ENCODE measurements around the gene EDRF1. TPM values are rescaled to one million over a fixed set of nuclear protein-coding genes. Genes with fewer than 3 reads are reported as not detected.

The EDRF1 gene
- total RNA-seq, 1 experiment from 2014 or later: 24.1 TPM

DNA sequence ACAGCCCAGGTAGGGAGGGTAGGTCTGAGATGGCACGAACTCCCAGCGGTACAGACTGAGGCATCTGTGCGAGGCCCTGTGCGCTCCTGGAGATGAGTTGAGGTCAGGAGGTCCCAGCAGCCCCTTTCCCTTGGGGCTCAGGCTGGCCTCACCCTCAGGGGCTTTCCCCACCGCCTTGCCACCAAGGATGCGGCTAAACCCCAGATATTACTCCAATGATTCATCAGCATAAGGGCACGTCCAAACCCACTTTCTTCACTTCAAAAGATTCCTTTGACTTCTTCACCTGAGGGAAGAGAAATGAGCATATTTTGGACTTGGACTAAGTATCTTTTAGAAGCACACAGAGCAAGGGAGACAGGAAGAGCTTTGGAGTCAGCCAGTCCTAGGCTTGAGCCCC is 83.2 kb downstream of the EDRF1 start:
- Mint-ChIP-seq H3K4me3 (ENCODE audit: unreplicated experiment) (no peak overlapping the region), H3K27me3 (ENCODE audit: insufficient read depth, unreplicated experiment) (no peaks in the 10 kb centered on the region), H3K36me3 (ENCODE audit: insufficient read depth, unreplicated experiment) (peaks cover 42% of the 10 kb centered on the region), H3K27ac (ENCODE audit: low read depth, unreplicated experiment) (no peak overlapping the region), H3K4me1 (ENCODE audit: insufficient read depth, unreplicated experiment) (no peaks in the 10 kb centered on the region), H3K9me3 (ENCODE audit: unreplicated experiment) (no peaks in the 10 kb centered on the region)
- ChIA-PET POLR2A (no interaction called here), CTCF (no interaction called here)
- BruUV-seq (replicated peaks): no TSS peak
- intact Hi-C loops (cut with micrococcal nuclease): no loop called here
- TF ChIP-seq, protein P1, sequence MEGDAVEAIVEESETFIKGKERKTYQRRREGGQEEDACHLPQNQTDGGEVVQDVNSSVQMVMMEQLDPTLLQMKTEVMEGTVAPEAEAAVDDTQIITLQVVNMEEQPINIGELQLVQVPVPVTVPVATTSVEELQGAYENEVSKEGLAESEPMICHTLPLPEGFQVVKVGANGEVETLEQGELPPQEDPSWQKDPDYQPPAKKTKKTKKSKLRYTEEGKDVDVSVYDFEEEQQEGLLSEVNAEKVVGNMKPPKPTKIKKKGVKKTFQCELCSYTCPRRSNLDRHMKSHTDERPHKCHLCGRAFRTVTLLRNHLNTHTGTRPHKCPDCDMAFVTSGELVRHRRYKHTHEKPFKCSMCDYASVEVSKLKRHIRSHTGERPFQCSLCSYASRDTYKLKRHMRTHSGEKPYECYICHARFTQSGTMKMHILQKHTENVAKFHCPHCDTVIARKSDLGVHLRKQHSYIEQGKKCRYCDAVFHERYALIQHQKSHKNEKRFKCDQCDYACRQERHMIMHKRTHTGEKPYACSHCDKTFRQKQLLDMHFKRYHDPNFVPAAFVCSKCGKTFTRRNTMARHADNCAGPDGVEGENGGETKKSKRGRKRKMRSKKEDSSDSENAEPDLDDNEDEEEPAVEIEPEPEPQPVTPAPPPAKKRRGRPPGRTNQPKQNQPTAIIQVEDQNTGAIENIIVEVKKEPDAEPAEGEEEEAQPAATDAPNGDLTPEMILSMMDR (IDR thresholded peaks at IDR 0.05; ENCODE audit: unreplicated experiment): no peak
- DNase-seq (ENCODE audit: unreplicated experiment): no peak

DNA sequence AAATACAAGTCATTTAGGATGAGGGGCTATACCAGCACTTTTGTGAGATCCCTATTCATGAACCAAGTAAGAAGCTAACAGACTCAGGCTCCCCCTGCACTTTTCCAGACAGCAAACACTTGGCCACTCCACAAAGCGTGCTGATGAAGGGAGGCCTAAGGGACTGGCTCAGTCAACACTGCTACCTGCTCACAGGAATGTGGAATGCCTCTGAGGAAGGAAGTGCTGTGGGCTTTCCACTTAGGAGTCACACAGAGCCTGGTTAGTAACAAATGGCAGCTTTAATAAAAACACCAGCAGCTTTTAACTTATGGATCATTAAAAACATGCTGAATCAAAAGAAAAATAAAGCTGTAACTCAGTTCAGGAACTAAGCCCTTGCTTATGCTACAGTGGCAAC is 88.5 kb downstream of the EDRF1 start:
- no peaks in the 10 kb centered on the region for H3K4me1 Mint-ChIP-seq (ENCODE audit: insufficient read depth, unreplicated experiment)
- ChIA-PET POLR2A (interaction anchor here (0.6 kb wide), 1 partner anchor 76 kb away, joined by 3 read pairs; no protein-coding TSS in a partner anchor), CTCF (interaction anchor here (0.5 to 0.7 kb wide), 2 partner anchors 554 to 1082 kb away, joined by 3 read pairs; no protein-coding TSS in a partner anchor)
- no peak overlapping the region for H3K4me3 Mint-ChIP-seq (ENCODE audit: unreplicated experiment)
- TF ChIP-seq, protein P1 (IDR thresholded peaks at IDR 0.05; ENCODE audit: unreplicated experiment): no peak
- H3K9me3 Mint-ChIP-seq (ENCODE audit: unreplicated experiment): no peaks in the 10 kb centered on the region
- H3K27ac Mint-ChIP-seq (ENCODE audit: low read depth, unreplicated experiment): no peak overlapping the region
- peaks cover 67% of the 10 kb centered on the region for H3K36me3 Mint-ChIP-seq (ENCODE audit: insufficient read depth, unreplicated experiment)
- intact Hi-C loops (cut with micrococcal nuclease): no loop called here
- BruUV-seq (replicated peaks): no TSS peak
- H3K27me3 Mint-ChIP-seq (ENCODE audit: insufficient read depth, unreplicated experiment): no peaks in the 10 kb centered on the region
- DNase-seq (ENCODE audit: unreplicated experiment): no peak

DNA sequence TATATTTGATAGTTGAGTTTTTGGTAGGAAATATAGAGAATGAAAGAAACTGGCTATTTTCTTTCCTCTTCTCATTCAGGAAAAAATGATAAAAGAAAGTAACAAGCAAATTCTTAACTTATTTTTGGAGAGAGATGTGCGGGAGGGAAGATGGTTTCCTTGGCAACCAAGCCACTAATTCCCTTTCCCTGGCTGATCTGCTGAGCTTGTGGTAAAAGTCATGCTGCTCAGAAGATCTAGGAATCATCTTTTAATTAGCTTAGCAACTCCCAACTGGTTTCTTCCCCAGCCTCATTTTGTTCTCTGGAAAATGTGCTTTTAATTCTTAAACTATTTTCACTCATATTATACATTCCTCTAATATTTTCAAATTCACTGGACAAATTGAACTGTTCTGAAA is 91.7 kb downstream of the EDRF1 start:
- Mint-ChIP-seq H3K4me3 (ENCODE audit: unreplicated experiment) (no peak overlapping the region), H3K27me3 (ENCODE audit: insufficient read depth, unreplicated experiment) (no peaks in the 10 kb centered on the region), H3K36me3 (ENCODE audit: insufficient read depth, unreplicated experiment) (peaks cover 76% of the 10 kb centered on the region), H3K9me3 (ENCODE audit: unreplicated experiment) (no peaks in the 10 kb centered on the region), H3K4me1 (ENCODE audit: insufficient read depth, unreplicated experiment) (no peaks in the 10 kb centered on the region), H3K27ac (ENCODE audit: low read depth, unreplicated experiment) (no peak overlapping the region)
- POLR2A ChIA-PET: interaction anchor here (1.3 kb wide), 1 partner anchor 12 kb away, joined by 6 read pairs; the partner anchor contains the start of genes BCCIP and UROS
- intact Hi-C loops (cut with micrococcal nuclease): no loop called here
- TF ChIP-seq, protein P1 (IDR thresholded peaks at IDR 0.05; ENCODE audit: unreplicated experiment): no peak
- CTCF ChIA-PET: interaction anchor here (0.6 kb wide), 1 partner anchor 1924 kb away, joined by 3 read pairs; no protein-coding TSS in a partner anchor
- DNase-seq (ENCODE audit: unreplicated experiment): no peak
- no TSS peak for BruUV-seq (replicated peaks)

DNA sequence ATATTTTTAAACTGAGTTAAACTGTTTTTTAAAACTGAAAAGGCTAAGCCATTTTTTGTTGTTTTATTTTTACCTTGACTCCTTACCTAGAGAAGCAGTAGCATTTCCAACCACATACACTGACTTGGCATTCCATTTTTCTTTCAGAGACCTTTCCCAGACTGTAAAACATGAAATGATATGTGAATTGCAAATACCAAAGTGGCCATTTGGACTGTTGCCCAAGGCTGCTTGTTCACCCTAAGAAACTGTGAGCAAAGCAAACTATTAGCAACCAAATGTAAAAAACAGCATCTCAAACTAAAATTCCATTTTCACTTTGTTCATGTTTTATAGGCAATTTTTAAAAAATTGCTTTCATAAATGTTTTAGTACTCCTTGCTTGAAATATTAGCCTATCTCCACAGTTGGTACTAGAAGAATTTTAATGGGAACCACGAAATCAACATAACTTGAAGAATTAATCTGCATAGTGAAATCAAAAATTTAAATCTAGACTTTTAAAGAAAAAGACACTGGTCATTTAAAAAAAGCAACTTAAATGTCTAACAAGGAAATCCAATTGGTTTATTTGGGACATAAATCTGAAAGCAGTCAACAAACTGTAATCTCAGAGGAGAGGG is 92.7 kb downstream of the EDRF1 start:
- TF ChIP-seq, protein P1 (IDR thresholded peaks at IDR 0.05; ENCODE audit: unreplicated experiment): no peak
- no peak overlapping the region for H3K4me3 Mint-ChIP-seq (ENCODE audit: unreplicated experiment)
- POLR2A ChIA-PET: interaction anchor here (1.3 to 1.4 kb wide), 2 partner anchors 11 kb away, joined by 5 to 6 read pairs; partner anchors contain the start of genes BCCIP and UROS
- no peaks in the 10 kb centered on the region for H3K4me1 Mint-ChIP-seq (ENCODE audit: insufficient read depth, unreplicated experiment)
- DNase-seq (ENCODE audit: unreplicated experiment): no peak
- H3K9me3 Mint-ChIP-seq (ENCODE audit: unreplicated experiment): no peaks in the 10 kb centered on the region
- intact Hi-C loops (cut with micrococcal nuclease): no loop called here
- no peak overlapping the region for H3K27ac Mint-ChIP-seq (ENCODE audit: low read depth, unreplicated experiment)
- H3K36me3 Mint-ChIP-seq (ENCODE audit: insufficient read depth, unreplicated experiment): peaks cover 70% of the 10 kb centered on the region
- CTCF ChIA-PET: no interaction called here
- H3K27me3 Mint-ChIP-seq (ENCODE audit: insufficient read depth, unreplicated experiment): no peaks in the 10 kb centered on the region
- BruUV-seq (replicated peaks): no TSS peak

Other genes starting within 250 kb of the EDRF1 start
- gene TEX36, start 36.5 kb upstream of the EDRF1 start, total RNA-seq (2022): not detected in 2 replicates
- gene MMP21, start 56.1 kb downstream of the EDRF1 start, total RNA-seq (2022): not detected in 2 replicates
- 55.0 and 64.4 TPM in 2 replicates for gene UROS, start 103.5 kb downstream of the EDRF1 start, total RNA-seq (2022)
- 70.8 and 88.2 TPM in 2 replicates for gene BCCIP, start 103.8 kb downstream of the EDRF1 start, total RNA-seq (2022)
- gene DHX32, start 161.6 kb downstream of the EDRF1 start, total RNA-seq (2022): 36.5 and 45.6 TPM in 2 replicates
- 1.8 and 2.5 TPM in 2 replicates for gene FANK1, start 176.9 kb downstream of the EDRF1 start, total RNA-seq (2022)

Data from MCF 10A (cell line).